Lung (tissue), 12 donors: Measurements from ENCODE around the gene TRPM3. TPM values are rescaled to one million over a fixed set of nuclear protein-coding genes. Genes with fewer than 3 reads are reported as not detected.

Experiments
- ATAC-seq: fragments of 200-7000 bp; cut with Tn5 transposase; one replicate; pipeline ENCODE4 v1.9.1; 2020; ENCODE audit warnings: moderate number of reproducible peaks; ENCODE audit not compliant: insufficient read depth, low FRiP score
- DNase-seq, 3 donors: peaks; one replicate each; pipeline ENCODE4 v3.0.0-alpha.2; 2013 to 2017
- H3K27ac ChIP-seq, 2 donors: one replicate each; pipeline ENCODE4 v1.5.1; 2013; ENCODE audit warnings: mild to moderate bottlenecking in 2 of 2, moderate library complexity in 2 of 2, control low read depth in 1 of 2, inconsistent platforms in 1 of 2, low read depth in 1 of 2, low read length in 1 of 2
- H3K27me3 ChIP-seq, 3 donors: one replicate each; pipeline ENCODE4 v1.5.1; 2013; ENCODE audit warnings: low read length in 2 of 3; ENCODE audit not compliant: control insufficient read depth in 3 of 3, insufficient read depth in 3 of 3
- H3K36me3 ChIP-seq, 4 donors: one replicate each; pipeline ENCODE4 v1.5.1; 2013; ENCODE audit warnings: low read length in 4 of 4, mild to moderate bottlenecking in 1 of 4, moderate library complexity in 1 of 4; ENCODE audit not compliant: control insufficient read depth in 4 of 4, insufficient read depth in 4 of 4
- H3K4me1 ChIP-seq, 5 donors: one replicate each; pipeline ENCODE4 v1.5.1; 2013; ENCODE audit warnings: low read length in 5 of 5, mild to moderate bottlenecking in 2 of 5, moderate library complexity in 1 of 5; ENCODE audit not compliant: control insufficient read depth in 5 of 5, insufficient read depth in 5 of 5
- H3K4me3 ChIP-seq: one replicate; pipeline ENCODE4 v1.5.1; 2013; ENCODE audit warnings: mild to moderate bottlenecking, control low read depth, moderate library complexity
- H3K9ac ChIP-seq, 2 donors: one replicate each; pipeline ENCODE4 v1.5.1; 2013; ENCODE audit warnings: low read length in 2 of 2, control low read depth in 1 of 2; ENCODE audit not compliant: insufficient read depth in 1 of 2
- H3K9me3 ChIP-seq, 4 donors: one replicate each; pipeline ENCODE4 v1.5.1; 2013; ENCODE audit warnings: low read length in 3 of 4, mild to moderate bottlenecking in 1 of 4, moderate library complexity in 1 of 4; ENCODE audit not compliant: control insufficient read depth in 4 of 4, insufficient read depth in 3 of 4
- WGBS, 2 donors: extraction: QIAGEN DNeasy Blood & Tissue Kit; methylation state at CpG; one replicate each; pipeline ENCODE4 v1.1.7; 2013; 5-methylcytosine and 5-hydroxymethylcytosine counted together
- polyA plus RNA-seq, 2 donors: library from polyadenylated mRNA; stranded (reverse); fragments of 200-250 nt; gene quantifications; one replicate each; pipeline ENCODE4 v1.2.1, GENCODE V29; 2013
- total RNA-seq, 2 donors: library from RNA; depleted of rRNA in 1 of 2; stranded (reverse); fragments of >200 nt in 1 of 2; gene quantifications; one replicate each; pipeline ENCODE4 v1.2.1, GENCODE V29; 2014 to 2021
- TF ChIP-seq, protein P1 (sequence below): IDR thresholded peaks from 2 replicates; pipeline ENCODE4 v1.5.1; 2012; ENCODE audit warnings: mild to moderate bottlenecking; ENCODE audit errors: control extremely low read depth, extremely low read depth
- donor health status: control.
- donor health status: control.
- donor health status: Bipolar disorder and iron deficiency.
- donor health status: healthy.
- donor health status: DM: yes; HTN: yes; CAD: no.

TRPM3 gene
- total and polyA plus RNA-seq, 4 donors: 0.02 to 1.4 (median 0.49) TPM; not detected in 1

DNA sequence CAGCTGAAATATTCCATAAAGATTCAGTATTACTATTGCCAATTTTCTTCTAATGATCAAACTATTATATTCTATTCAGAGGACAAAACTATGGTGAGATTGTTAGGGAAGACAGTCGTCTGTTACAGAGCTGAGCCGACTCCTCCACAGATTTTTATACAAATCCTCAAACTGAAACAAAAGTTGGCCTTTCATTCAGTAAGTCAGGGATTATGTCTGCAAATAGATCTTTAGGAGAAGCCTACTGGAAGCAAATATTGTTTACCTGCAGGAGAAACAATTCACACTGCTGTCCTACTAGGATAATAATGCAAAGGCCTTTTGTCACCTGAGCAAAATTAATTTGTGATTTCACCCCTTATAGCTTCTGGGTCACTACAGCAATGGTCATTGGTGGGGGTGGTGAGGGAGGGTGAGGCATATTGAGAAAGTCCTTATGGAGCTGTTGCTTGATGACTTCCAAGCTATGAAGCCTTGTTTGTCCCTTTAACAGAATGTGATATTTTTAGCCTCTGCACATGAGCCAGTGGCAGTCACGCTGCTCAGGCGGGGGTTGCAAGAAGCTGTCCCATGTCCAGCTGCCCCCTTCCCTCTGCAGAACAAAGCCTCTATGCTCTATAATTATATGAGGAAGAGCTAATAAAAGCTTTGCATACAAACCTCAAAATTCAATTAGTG lies 506.5 kb downstream of the TRPM3 start:
- Histone ChIP-seq H3K9me3 (no peaks in the 10 kb centered on the region), H3K36me3 (no peaks in the 10 kb centered on the region), H3K9ac (no peak overlapping the region), H3K4me3 (no peak overlapping the region), H3K27me3 (no peaks in the 10 kb centered on the region), H3K4me1 (peaks cover 0 to 25% (median 5%) of the 10 kb centered on the region in 5 donors), H3K27ac (peak overlapping the region in 1 of 2 donors; percentile 59)
- no peak for ATAC-seq
- TF ChIP-seq, protein P1, sequence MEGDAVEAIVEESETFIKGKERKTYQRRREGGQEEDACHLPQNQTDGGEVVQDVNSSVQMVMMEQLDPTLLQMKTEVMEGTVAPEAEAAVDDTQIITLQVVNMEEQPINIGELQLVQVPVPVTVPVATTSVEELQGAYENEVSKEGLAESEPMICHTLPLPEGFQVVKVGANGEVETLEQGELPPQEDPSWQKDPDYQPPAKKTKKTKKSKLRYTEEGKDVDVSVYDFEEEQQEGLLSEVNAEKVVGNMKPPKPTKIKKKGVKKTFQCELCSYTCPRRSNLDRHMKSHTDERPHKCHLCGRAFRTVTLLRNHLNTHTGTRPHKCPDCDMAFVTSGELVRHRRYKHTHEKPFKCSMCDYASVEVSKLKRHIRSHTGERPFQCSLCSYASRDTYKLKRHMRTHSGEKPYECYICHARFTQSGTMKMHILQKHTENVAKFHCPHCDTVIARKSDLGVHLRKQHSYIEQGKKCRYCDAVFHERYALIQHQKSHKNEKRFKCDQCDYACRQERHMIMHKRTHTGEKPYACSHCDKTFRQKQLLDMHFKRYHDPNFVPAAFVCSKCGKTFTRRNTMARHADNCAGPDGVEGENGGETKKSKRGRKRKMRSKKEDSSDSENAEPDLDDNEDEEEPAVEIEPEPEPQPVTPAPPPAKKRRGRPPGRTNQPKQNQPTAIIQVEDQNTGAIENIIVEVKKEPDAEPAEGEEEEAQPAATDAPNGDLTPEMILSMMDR: no peak
- peak in 2 of 3 donors; percentile 47 to 83 for DNase-seq
- 75 to 78% methylated on average over 4 of the region's 4 CpGs for WGBS, 2 donors

DNA sequence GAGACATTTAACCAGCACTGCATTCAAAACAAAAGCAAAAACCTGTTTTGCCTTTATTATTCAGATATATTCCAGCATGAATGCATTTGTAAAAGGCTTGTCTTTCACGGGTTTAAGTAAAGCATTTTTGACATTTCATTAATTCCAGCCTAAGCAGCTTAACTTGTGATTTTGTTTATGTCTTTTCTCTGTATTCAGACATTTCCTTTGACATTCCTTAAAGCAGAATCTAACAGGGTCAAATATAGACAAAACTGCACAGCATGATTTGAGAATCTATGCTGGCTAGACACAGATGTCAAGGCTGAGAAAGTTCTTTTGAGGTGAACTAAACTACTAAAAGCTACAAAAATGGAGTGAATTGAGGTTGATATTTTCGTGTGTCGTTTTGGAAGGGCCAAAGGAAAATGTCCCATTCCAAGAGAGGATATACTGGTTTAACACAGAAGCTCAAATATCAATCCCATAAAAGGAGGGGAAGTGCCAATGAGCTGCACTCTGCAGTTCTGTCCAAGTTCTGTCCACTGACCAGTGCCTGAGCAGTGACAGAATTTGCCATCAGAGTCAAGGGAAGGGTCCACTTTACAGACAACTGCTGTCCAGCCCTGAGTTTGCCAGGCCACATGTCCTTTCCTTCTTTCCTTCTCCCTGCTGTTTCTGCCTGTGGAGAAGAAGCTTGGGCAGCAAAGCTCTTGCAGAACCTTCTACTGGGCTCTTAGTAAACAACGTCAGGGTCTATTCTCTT lies 508.2 kb downstream of the TRPM3 start:
- H3K27ac ChIP-seq: peak overlapping the region in 1 of 2 donors; percentile 15
- no peaks in the 10 kb centered on the region for H3K9me3 ChIP-seq
- no peak overlapping the region for H3K9ac ChIP-seq
- ATAC-seq: no peak
- 71 to 80% methylated on average over 4 of the region's 4 CpGs for WGBS, 2 donors
- no peaks in the 10 kb centered on the region for H3K27me3 ChIP-seq
- DNase-seq: no peak
- H3K4me3 ChIP-seq: no peak overlapping the region
- no peaks in the 10 kb centered on the region for H3K36me3 ChIP-seq
- TF ChIP-seq, protein P1: no peak
- peaks cover 0 to 32% (median 10%) of the 10 kb centered on the region in 5 donors for H3K4me1 ChIP-seq

DNA sequence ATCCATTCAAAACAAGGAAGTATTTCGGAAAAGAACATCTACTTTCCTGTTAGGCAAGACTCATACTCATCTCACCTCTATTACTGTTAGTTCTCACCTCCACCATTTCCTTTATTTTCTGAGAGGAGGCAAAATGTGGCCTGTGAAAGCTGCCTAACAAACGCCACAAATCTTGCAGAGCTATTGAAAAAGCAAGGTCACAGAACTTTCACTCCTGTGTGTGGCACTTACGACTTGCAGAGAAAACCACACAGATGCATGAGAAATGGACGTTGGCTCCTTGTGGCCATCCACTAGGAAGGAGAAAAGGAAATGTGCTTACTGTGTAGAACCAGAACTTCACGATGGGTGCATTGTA lies 511.2 kb downstream of the TRPM3 start:
- Histone ChIP-seq H3K36me3 (no peaks in the 10 kb centered on the region), H3K9ac (no peak overlapping the region), H3K4me3 (no peak overlapping the region), H3K27me3 (no peaks in the 10 kb centered on the region), H3K9me3 (no peaks in the 10 kb centered on the region), H3K4me1 (peaks cover 0 to 27% (median 10%) of the 10 kb centered on the region in 5 donors), H3K27ac (no peak overlapping the region)
- TF ChIP-seq, protein P1: no peak
- ATAC-seq (no peak), DNase-seq (no peak)
- 79 to 88% methylated on average over 5 of the region's 5 CpGs for WGBS, 2 donors
